ENCODE data around the gene ENTPD3.

- no peak for TF ChIP-seq CTCF (IDR thresholded peaks at IDR 0.05)
- TF ChIP-seq EP300 (IDR thresholded peaks at IDR 0.05) = no peak
- no peak for TF ChIP-seq POLR2A (IDR thresholded peaks at IDR 0.05)
Measured at GRCh38 chr3:40382617-40382979, 4.4 kb upstream of the ENTPD3 start.

Data from suprapubic skin (tissue), 3 donors.